Measurements from ENCODE around the gene SLC24A1.
"Not testable (repeated sequence)": the region's sequence is repeated elsewhere in the genome, so short reads cannot be mapped to it uniquely, and the experiment has no call there.

SLC24A1 gene

DNA sequence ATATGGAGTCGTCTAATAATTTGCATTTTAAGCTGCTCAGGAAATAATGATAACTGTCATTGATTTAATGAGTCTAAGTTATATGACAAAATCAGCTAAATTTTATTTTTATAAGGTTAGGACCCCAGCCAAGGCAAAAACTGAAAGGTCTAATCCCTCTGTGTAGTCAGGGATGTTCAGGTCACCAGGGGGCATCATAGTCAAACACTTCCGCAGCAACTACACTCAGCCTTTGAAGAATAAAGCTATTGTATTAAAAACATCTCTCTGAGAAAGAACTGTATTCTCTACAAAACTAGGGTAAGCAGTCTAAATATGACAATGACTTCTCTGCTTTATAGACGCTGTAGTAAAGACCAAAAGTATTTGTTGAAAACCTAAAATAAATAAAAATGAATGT is 25.8 kb upstream of the SLC24A1 start:
- no peak overlapping the region for H3K27ac ChIP-seq (ENCODE audit: low read length)
- no peaks in the 10 kb centered on the region for H3K9me3 ChIP-seq (ENCODE audit: control insufficient read depth, insufficient read depth, low read length)
- no peak for DNase-seq (ENCODE audit: low read depth, low spot score)
- H3K36me3 ChIP-seq (ENCODE audit: control insufficient read depth, insufficient read depth, low read length) = peaks cover 7% of the 10 kb centered on the region; the same call in 1 of the 2 replicates
- no peaks in the 10 kb centered on the region for H3K4me1 ChIP-seq (ENCODE audit: control insufficient read depth, insufficient read depth, low read length)
- H3K27me3 ChIP-seq (ENCODE audit: control insufficient read depth, insufficient read depth, low read length) = no peaks in the 10 kb centered on the region
- 100% methylated on average over 1 of the region's 3 CpGs for WGBS (ENCODE audit: insufficient coverage, insufficient read length)
- no peak overlapping the region for H3K4me3 ChIP-seq (ENCODE audit: low read length)

DNA sequence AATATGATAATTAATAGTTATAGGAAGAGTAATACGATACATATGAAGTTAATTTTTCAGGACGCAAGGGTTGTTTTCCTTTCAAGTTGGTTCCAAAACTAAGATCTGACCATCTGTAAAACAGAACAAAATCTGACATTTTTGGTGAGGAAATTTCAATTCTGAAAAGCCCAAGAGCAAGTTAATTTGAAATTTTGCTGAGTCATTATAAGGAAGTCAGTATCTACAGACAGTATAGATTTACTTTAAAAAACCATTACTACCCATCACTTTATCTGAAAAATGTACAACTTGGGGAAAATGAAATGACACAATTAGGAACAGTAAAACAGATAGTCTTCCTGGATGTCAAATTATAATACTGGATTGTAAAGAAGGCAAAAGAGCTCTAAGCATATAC is 23.3 kb upstream of the SLC24A1 start:
- H3K27ac ChIP-seq (ENCODE audit: low read length) = no peak overlapping the region
- no peak overlapping the region for H3K4me3 ChIP-seq (ENCODE audit: low read length)
- H3K36me3 ChIP-seq (ENCODE audit: control insufficient read depth, insufficient read depth, low read length) = peaks cover 5% of the 10 kb centered on the region; the same call in 1 of the 2 replicates
- no peaks in the 10 kb centered on the region for H3K4me1 ChIP-seq (ENCODE audit: control insufficient read depth, insufficient read depth, low read length)
- no peak for DNase-seq (ENCODE audit: low read depth, low spot score)
- H3K9me3 ChIP-seq (ENCODE audit: control insufficient read depth, insufficient read depth, low read length) = no peaks in the 10 kb centered on the region
- 100% methylated on average over 2 of the region's 2 CpGs for WGBS (ENCODE audit: insufficient coverage, insufficient read length)
- H3K27me3 ChIP-seq (ENCODE audit: control insufficient read depth, insufficient read depth, low read length) = no peaks in the 10 kb centered on the region

DNA sequence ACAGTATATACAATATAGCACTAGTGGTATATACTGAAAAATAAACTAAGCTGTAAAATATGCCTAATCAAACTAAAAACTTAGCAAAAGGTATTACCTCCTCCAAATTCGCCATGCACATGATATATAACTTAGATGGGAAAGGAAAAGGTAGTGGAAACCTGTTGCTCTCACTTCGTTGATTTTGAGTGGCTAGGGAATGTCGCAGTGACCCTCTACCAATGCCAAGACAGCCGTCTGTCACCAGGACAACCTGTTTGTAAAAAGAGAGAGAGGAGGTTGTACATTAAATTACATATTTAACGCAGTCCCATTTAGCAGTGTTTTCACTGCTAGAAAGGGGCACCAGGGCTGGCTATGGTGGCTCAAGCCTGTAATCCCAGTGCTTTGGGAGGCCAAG is 22.1 kb upstream of the SLC24A1 start:
- H3K4me3 ChIP-seq (ENCODE audit: low read length) = no peak overlapping the region
- H3K9me3 ChIP-seq (ENCODE audit: control insufficient read depth, insufficient read depth, low read length) = no peaks in the 10 kb centered on the region
- H3K27me3 ChIP-seq (ENCODE audit: control insufficient read depth, insufficient read depth, low read length) = no peaks in the 10 kb centered on the region
- H3K27ac ChIP-seq (ENCODE audit: low read length) = no peak overlapping the region
- no peak for DNase-seq (ENCODE audit: low read depth, low spot score)
- peaks cover 3% of the 10 kb centered on the region; the same call in 1 of the 2 replicates for H3K36me3 ChIP-seq (ENCODE audit: control insufficient read depth, insufficient read depth, low read length)
- no CpG with 5 or more reads among the region's 5 CpGs for WGBS (ENCODE audit: insufficient coverage, insufficient read length)
- H3K4me1 ChIP-seq (ENCODE audit: control insufficient read depth, insufficient read depth, low read length) = no peaks in the 10 kb centered on the region

DNA sequence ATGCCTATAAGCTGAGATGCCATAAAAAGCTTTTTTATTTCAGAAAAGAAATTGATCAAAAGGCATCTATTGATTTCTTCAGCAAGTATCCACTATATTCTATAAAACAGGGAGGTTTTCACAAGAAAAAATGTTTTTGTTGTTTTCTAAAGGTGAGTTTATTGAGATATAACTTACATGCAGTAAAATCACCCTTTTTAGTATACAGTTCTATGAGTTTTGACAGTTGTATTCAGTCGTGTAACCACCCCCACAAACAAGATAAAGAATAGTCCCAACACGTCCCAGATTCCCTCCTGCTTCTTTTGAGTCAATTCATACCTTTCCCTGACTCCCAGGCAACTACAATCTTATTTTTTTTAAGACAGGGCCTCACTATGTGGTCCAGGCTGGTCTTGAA is 18.6 kb upstream of the SLC24A1 start:
- peaks cover 2% of the 10 kb centered on the region; the same call in 1 of the 2 replicates for H3K36me3 ChIP-seq (ENCODE audit: control insufficient read depth, insufficient read depth, low read length)
- no peaks in the 10 kb centered on the region for H3K9me3 ChIP-seq (ENCODE audit: control insufficient read depth, insufficient read depth, low read length)
- no peak overlapping the region for H3K4me3 ChIP-seq (ENCODE audit: low read length)
- no peaks in the 10 kb centered on the region for H3K27me3 ChIP-seq (ENCODE audit: control insufficient read depth, insufficient read depth, low read length)
- no peak overlapping the region for H3K27ac ChIP-seq (ENCODE audit: low read length)
- H3K4me1 ChIP-seq (ENCODE audit: control insufficient read depth, insufficient read depth, low read length) = no peaks in the 10 kb centered on the region
- WGBS (ENCODE audit: insufficient coverage, insufficient read length) = no CpG with 5 or more reads among the region's 2 CpGs
- DNase-seq (ENCODE audit: low read depth, low spot score) = no peak

DNA sequence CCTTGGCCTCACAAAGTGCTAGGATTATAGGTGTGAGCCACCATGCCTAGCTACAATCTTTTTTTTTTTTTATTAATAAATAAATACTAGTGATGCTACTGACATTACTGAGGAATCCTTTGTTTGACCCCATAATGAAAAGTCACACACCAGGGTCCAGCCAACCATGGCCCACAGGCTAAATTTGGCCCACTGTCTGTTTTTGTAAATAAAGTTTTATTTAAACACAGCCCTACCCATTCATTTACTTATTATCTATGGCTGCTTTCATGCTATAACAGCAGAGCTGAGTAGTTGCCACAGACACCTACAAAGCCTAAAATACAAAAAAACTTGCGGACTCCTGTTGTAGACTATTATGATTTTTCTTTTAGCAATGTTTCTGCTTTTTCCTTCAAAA is 18.2 kb upstream of the SLC24A1 start:
- Histone ChIP-seq H3K36me3 (ENCODE audit: control insufficient read depth, insufficient read depth, low read length) (peaks cover 2% of the 10 kb centered on the region; the same call in 1 of the 2 replicates), H3K4me3 (ENCODE audit: low read length) (no peak overlapping the region), H3K4me1 (ENCODE audit: control insufficient read depth, insufficient read depth, low read length) (no peaks in the 10 kb centered on the region), H3K27me3 (ENCODE audit: control insufficient read depth, insufficient read depth, low read length) (no peaks in the 10 kb centered on the region), H3K9me3 (ENCODE audit: control insufficient read depth, insufficient read depth, low read length) (no peaks in the 10 kb centered on the region), H3K27ac (ENCODE audit: low read length) (no peak overlapping the region)
- no peak for DNase-seq (ENCODE audit: low read depth, low spot score)
- no CpG with 5 or more reads among the region's 1 CpG for WGBS (ENCODE audit: insufficient coverage, insufficient read length)

DNA sequence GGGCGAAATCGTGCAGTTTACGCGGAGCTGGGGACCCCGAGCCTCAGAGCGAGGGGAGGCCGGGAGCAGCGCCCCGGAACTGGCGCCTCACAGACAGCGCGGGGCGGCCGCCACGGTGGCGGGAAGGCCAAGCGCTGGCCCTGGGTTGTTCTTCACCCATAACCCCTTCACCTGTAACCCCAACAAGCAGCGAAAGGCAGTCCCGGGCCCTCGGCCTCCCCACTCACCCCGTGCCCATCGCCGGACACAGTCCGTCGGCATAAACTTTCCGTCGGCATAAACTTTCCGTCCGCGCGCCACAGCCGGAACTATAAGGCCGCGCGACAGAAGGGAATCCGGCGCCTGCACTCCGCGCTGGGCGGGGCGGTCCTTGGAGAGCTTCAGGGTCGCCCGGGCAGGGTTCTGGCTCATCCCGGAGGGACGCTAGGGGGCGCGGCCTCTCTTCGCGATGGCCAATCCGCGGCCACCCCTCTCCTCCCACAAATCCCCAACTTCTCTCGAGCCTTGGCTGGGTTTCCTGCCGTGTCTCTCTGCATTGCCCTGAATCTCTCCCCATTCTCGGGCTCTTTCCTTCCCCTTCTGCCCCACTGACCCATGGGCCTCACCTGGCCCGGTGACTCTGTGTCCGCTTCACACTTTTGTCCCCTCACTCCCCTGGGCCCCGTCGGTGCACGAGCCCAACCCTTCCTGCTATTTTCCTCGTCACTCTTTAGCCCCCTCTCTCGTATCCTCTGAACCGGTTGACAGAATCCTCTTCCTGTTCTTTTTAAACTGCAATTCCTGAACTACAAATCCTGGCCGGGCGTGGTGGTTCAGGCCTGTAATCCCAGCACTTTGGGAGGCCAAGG is 10.6 kb upstream of the SLC24A1 start, which contains the start of gene INTS14:
INTS14 (minus strand) TSS at position 261 of the 848 bp plus-strand sequence. CDS start 3,751 bp downstream, outside the sequence.
- Histone ChIP-seq H3K27me3 (ENCODE audit: control insufficient read depth, insufficient read depth, low read length) (no peaks in the 10 kb centered on the region), H3K27ac (ENCODE audit: low read length) (no peak within 1 kb of the TSS), H3K9me3 (ENCODE audit: control insufficient read depth, insufficient read depth, low read length) (no peaks in the 10 kb centered on the region), H3K36me3 (ENCODE audit: control insufficient read depth, insufficient read depth, low read length) (no peaks in the 10 kb centered on the region; the same call in 1 of the 2 replicates), H3K4me1 (ENCODE audit: control insufficient read depth, insufficient read depth, low read length) (peaks cover 4% of the 10 kb centered on the region; the same call in 1 of the 2 replicates), H3K4me3 (ENCODE audit: low read length) (peak within 1 kb of the TSS; percentile 97)
- DNase-seq (ENCODE audit: low read depth, low spot score) = peak; percentile 87
- WGBS (ENCODE audit: insufficient coverage, insufficient read length) = no CpG with 5 or more reads among the region's 64 CpGs

DNA sequence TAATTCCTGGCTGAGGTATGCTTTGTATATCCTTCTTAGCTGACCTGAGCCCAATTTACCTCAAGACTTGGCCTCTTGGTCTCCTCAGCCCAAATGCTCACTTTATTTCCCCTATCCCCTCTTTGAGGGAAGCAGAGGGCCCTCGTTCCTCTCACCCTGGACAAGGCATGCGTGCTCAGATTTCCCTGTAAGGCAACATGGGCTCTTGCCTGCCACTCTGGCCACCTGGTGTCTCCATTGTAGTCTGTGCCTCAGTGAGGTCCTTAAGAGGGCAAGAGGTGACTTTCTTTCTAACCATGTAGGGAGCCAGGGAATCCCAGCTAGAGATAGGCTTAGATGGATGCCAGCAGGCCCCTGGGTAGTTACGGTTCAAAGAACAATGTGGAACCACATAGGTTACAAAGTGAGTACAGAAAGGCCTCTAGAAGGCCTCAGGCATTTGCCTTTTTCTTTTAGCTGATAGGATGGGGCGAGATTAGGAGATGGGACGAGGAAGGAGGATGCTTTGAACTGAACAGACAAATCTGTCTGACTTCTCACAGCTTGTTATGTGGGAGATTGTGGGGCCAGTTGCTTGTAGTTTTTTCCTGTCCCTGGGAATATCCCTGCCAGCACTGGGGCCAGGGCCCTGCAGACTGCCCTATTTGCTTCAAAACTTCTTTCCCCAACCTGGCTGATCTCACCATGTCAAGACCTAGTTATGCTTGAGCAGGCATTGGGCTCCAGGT is 9.7 kb upstream of the SLC24A1 start:
- Histone ChIP-seq H3K36me3 (ENCODE audit: control insufficient read depth, insufficient read depth, low read length) (no peaks in the 10 kb centered on the region; the same call in 1 of the 2 replicates), H3K27ac (ENCODE audit: low read length) (no peak overlapping the region), H3K9me3 (ENCODE audit: control insufficient read depth, insufficient read depth, low read length) (no peaks in the 10 kb centered on the region), H3K27me3 (ENCODE audit: control insufficient read depth, insufficient read depth, low read length) (no peaks in the 10 kb centered on the region), H3K4me3 (ENCODE audit: low read length) (peak overlapping the region; percentile 51; the same call in 1 of the 2 replicates), H3K4me1 (ENCODE audit: control insufficient read depth, insufficient read depth, low read length) (peaks cover 4% of the 10 kb centered on the region; the same call in 1 of the 2 replicates)
- WGBS (ENCODE audit: insufficient coverage, insufficient read length) = no CpG with 5 or more reads among the region's 5 CpGs
- no peak for DNase-seq (ENCODE audit: low read depth, low spot score)

DNA sequence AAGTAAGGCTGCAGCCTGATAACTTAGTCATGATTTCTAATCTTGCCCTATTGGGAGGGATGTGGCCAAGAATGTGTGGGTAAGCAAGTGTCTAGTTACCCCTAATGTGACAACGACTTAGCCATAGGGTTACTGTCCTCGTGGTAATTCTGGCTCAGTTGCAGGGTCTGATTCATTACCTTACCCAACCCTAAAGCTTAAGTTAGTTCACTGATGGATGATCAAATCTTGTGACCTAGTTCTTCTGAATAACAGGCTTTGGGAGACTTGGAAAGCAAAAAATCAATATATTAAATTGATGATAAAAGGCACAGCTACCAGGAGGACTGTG is 9.2 kb upstream of the SLC24A1 start:
- Histone ChIP-seq H3K4me1 (ENCODE audit: control insufficient read depth, insufficient read depth, low read length) (peaks cover 4% of the 10 kb centered on the region; the same call in 1 of the 2 replicates), H3K4me3 (ENCODE audit: low read length) (no peak overlapping the region), H3K27ac (ENCODE audit: low read length) (no peak overlapping the region), H3K9me3 (ENCODE audit: control insufficient read depth, insufficient read depth, low read length) (no peaks in the 10 kb centered on the region), H3K27me3 (ENCODE audit: control insufficient read depth, insufficient read depth, low read length) (no peaks in the 10 kb centered on the region), H3K36me3 (ENCODE audit: control insufficient read depth, insufficient read depth, low read length) (no peaks in the 10 kb centered on the region)
- no CpG with 5 or more reads among the region's 2 CpGs for WGBS (ENCODE audit: insufficient coverage, insufficient read length)
- no peak for DNase-seq (ENCODE audit: low read depth, low spot score)

DNA sequence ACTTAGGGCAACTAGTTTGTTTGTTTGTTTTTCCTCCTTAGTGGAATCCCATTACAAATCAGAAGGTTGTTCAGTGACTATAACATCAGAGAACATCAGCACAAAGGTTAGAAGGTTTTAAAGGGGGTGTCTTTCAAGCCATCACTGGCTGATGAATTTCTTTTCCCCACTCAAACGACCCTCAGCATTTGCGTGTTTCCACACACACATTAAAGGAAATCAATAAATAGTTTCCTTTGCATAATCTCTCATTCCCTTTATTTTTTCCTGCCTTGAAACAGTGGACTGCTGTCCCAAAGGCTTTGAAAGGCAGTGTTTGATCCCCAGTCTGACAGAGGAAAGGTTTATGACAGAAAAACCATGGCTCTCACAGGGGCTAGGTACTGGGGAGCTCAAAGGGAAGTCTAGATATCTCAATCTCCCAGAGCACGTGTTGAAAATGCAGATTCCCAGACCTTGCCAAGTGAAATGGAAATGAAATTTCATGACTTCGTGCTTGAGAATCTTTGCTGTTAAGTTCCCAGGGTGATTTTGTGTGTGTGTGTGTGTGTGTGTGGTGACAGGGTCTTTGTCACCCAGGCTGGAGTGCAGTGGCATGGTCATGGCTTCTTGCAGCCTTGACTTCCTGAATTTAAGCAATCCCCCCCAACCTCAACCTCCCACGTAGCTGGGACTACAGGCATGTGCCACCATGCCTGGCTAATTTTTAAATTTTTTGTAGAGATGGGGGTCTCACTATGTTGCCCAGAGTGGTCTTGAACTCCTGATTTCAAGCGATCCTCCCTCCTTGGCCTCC is 8.6 kb upstream of the SLC24A1 start:
- Histone ChIP-seq H3K27ac (ENCODE audit: low read length) (no peak overlapping the region), H3K27me3 (ENCODE audit: control insufficient read depth, insufficient read depth, low read length) (no peaks in the 10 kb centered on the region), H3K36me3 (ENCODE audit: control insufficient read depth, insufficient read depth, low read length) (no peaks in the 10 kb centered on the region), H3K4me1 (ENCODE audit: control insufficient read depth, insufficient read depth, low read length) (peaks cover 4% of the 10 kb centered on the region; the same call in 1 of the 2 replicates), H3K4me3 (ENCODE audit: low read length) (no peak overlapping the region), H3K9me3 (ENCODE audit: control insufficient read depth, insufficient read depth, low read length) (no peaks in the 10 kb centered on the region)
- no peak for DNase-seq (ENCODE audit: low read depth, low spot score)
- WGBS (ENCODE audit: insufficient coverage, insufficient read length) = no CpG with 5 or more reads among the region's 6 CpGs

DNA sequence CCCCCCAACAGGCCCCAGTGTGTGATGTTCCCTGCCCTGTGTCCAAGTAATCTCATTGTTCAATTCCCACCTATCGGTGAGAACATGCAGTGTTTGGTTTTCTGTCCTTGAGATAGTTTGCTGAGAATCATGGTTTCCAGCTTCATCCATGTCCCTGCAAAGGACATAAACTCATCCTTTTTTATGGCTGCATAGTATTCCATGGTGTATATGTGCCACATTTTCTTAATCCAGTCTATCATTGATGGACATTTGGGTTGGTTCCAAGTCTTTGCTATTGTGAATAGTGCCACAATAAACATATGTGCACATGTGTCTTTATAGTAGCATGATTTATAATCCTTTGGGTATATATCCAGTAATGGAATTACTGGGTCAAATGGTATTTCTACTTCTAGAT is 5.9 kb upstream of the SLC24A1 start:
- not testable (repeated sequence) for H3K4me1 ChIP-seq (ENCODE audit: control insufficient read depth, insufficient read depth, low read length); H3K27ac ChIP-seq (ENCODE audit: low read length); H3K27me3 ChIP-seq (ENCODE audit: control insufficient read depth, insufficient read depth, low read length); H3K4me3 ChIP-seq (ENCODE audit: low read length); H3K9me3 ChIP-seq (ENCODE audit: control insufficient read depth, insufficient read depth, low read length); H3K36me3 ChIP-seq (ENCODE audit: control insufficient read depth, insufficient read depth, low read length); DNase-seq (ENCODE audit: low read depth, low spot score)
- WGBS (ENCODE audit: insufficient coverage, insufficient read length) = no CpG with 5 or more reads among the region's 1 CpG

Measured in iPS DF 6.9 (cell line).